ENCODE results near the gene IGFL3. TPM values are rescaled to one million over a fixed set of nuclear protein-coding genes. Genes with fewer than 3 reads are reported as not detected.

IGFL3 gene
- total RNA-seq, 1 donor from 2014 or later: 93.5 TPM

DNA sequence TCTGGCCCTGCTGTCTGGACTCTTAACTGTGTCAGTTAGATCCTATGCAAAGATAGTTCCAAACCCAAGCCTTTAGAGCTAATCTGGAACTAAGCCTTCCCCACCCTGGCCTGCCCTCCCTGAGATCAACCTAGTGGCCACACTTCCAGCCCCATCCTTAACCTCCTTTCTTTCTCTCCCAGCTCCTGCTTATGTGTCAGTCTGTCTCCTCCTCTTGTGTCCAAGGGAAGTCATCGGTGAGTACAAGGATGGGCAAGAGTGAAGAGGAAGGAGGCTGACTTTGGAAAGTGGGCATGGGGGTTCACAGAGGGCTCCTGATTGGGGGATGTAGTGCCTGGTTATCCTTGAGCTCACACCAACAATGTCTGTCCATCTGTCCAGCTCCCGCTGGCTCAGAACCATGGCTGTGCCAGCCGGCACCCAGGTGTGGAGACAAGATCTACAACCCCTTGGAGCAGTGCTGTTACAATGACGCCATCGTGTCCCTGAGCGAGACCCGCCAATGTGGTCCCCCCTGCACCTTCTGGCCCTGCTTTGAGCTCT, 35.8 kb upstream of the IGFL3 start:
- no peak overlapping the region for H3K9ac ChIP-seq (ENCODE audit: low read length)
- Mint-ChIP-seq H3K9me3 (ENCODE audit: unreplicated experiment) (peaks cover 27% of the 10 kb centered on the region), H3K27me3 (ENCODE audit: low read depth, unreplicated experiment) (peaks cover 12% of the 10 kb centered on the region), H3K36me3 (ENCODE audit: low read depth, unreplicated experiment) (peaks cover 24% of the 10 kb centered on the region), H3K4me1 (ENCODE audit: low read depth, unreplicated experiment) (peaks cover 11% of the 10 kb centered on the region), H3K4me3 (ENCODE audit: unreplicated experiment) (no peak overlapping the region), H3K27ac (ENCODE audit: unreplicated experiment) (no peak overlapping the region)
- H3K4me3 ChIP-seq (ENCODE audit: insufficient read depth, low read depth, low read length): no peak overlapping the region
- TF ChIP-seq, protein P1, sequence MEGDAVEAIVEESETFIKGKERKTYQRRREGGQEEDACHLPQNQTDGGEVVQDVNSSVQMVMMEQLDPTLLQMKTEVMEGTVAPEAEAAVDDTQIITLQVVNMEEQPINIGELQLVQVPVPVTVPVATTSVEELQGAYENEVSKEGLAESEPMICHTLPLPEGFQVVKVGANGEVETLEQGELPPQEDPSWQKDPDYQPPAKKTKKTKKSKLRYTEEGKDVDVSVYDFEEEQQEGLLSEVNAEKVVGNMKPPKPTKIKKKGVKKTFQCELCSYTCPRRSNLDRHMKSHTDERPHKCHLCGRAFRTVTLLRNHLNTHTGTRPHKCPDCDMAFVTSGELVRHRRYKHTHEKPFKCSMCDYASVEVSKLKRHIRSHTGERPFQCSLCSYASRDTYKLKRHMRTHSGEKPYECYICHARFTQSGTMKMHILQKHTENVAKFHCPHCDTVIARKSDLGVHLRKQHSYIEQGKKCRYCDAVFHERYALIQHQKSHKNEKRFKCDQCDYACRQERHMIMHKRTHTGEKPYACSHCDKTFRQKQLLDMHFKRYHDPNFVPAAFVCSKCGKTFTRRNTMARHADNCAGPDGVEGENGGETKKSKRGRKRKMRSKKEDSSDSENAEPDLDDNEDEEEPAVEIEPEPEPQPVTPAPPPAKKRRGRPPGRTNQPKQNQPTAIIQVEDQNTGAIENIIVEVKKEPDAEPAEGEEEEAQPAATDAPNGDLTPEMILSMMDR (IDR thresholded peaks at IDR 0.05; ENCODE audit: insufficient read depth, low read depth, low read length): no peak
- TF ChIP-seq EZH2 (IDR thresholded peaks at IDR 0.05; ENCODE audit: insufficient read depth, low read length): no peak
- H3K79me2 ChIP-seq (ENCODE audit: insufficient read depth, low read length): no peaks in the 10 kb centered on the region
- H3K9me3 ChIP-seq (ENCODE audit: insufficient read depth, low read depth, low read length): peaks cover 2% of the 10 kb centered on the region
- DNase-seq (ENCODE audit: low read depth) (no peak), FAIRE-seq (no peak)
- H3K4me2 ChIP-seq (ENCODE audit: low read length): no peak overlapping the region
- H3K36me3 ChIP-seq (ENCODE audit: insufficient read depth, low read length): no peaks in the 10 kb centered on the region
- no peaks in the 10 kb centered on the region for H4K20me1 ChIP-seq (ENCODE audit: insufficient read depth, low read length)
- no peaks in the 10 kb centered on the region for H3K4me1 ChIP-seq (ENCODE audit: insufficient read depth, low read length)
- H3K27ac ChIP-seq (ENCODE audit: low read depth, low read length): no peak overlapping the region
- H3K27me3 ChIP-seq (ENCODE audit: insufficient read depth, low read length): peaks cover 6% of the 10 kb centered on the region
- H2AFZ ChIP-seq (ENCODE audit: low read depth, low read length): no peak overlapping the region

DNA sequence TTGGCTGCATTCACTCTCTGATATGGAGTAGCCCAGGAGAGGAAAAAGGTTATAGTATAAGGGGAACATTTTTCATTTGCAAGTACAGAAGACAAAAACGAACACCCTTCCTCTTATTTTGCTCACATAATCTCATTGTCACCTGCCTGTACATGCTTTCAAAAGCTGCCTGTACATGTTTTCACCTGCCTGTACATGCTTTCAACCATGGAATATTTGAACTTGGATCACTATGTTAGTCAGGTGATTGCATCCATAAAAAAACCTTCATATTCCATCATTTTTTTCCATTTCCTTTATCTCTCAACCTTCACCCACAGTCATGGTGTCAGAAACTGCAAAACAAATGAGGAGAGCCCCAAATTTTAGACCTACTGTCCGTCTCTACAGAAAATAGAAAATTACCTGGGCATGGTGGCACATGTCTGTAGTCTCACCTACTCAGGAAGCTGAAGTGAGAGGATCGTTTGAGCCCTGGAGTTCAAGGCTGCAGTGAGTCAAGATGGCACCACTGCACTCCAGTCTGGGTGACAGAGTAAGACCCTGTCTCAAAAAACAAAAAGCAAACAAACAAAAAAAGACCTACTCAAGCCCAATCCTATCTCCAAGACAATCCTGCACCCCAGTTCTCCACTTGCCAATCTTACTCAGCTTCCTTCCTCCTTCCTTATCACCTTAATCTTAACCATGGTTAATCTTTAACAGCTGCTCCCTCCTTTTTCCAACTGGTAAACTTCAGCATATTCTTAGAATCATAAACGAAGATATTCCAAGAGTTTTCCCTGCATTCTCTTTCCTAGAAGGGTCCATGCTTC, 35.1 kb upstream of the IGFL3 start:
- peaks cover 23% of the 10 kb centered on the region for H3K36me3 Mint-ChIP-seq (ENCODE audit: low read depth, unreplicated experiment)
- no peaks in the 10 kb centered on the region for H3K36me3 ChIP-seq (ENCODE audit: insufficient read depth, low read length)
- no peak for TF ChIP-seq EZH2 (IDR thresholded peaks at IDR 0.05; ENCODE audit: insufficient read depth, low read length)
- TF ChIP-seq, protein P1 (IDR thresholded peaks at IDR 0.05; ENCODE audit: insufficient read depth, low read depth, low read length): no peak
- H3K27ac ChIP-seq (ENCODE audit: low read depth, low read length): no peak overlapping the region
- no peak overlapping the region for H3K9ac ChIP-seq (ENCODE audit: low read length)
- H3K4me3 Mint-ChIP-seq (ENCODE audit: unreplicated experiment): no peak overlapping the region
- H3K27ac Mint-ChIP-seq (ENCODE audit: unreplicated experiment): no peak overlapping the region
- FAIRE-seq (no peak), DNase-seq (ENCODE audit: low read depth) (no peak)
- H3K4me1 ChIP-seq (ENCODE audit: insufficient read depth, low read length): no peaks in the 10 kb centered on the region
- H3K79me2 ChIP-seq (ENCODE audit: insufficient read depth, low read length): no peaks in the 10 kb centered on the region
- no peak overlapping the region for H3K4me3 ChIP-seq (ENCODE audit: insufficient read depth, low read depth, low read length)
- H3K4me1 Mint-ChIP-seq (ENCODE audit: low read depth, unreplicated experiment): peaks cover 11% of the 10 kb centered on the region
- peaks cover 6% of the 10 kb centered on the region for H3K27me3 ChIP-seq (ENCODE audit: insufficient read depth, low read length)
- H3K9me3 ChIP-seq (ENCODE audit: insufficient read depth, low read depth, low read length): peaks cover 2% of the 10 kb centered on the region
- no peaks in the 10 kb centered on the region for H4K20me1 ChIP-seq (ENCODE audit: insufficient read depth, low read length)
- H3K9me3 Mint-ChIP-seq (ENCODE audit: unreplicated experiment): peaks cover 27% of the 10 kb centered on the region
- no peak overlapping the region for H2AFZ ChIP-seq (ENCODE audit: low read depth, low read length)
- no peak overlapping the region for H3K4me2 ChIP-seq (ENCODE audit: low read length)
- H3K27me3 Mint-ChIP-seq (ENCODE audit: low read depth, unreplicated experiment): peaks cover 10% of the 10 kb centered on the region

DNA sequence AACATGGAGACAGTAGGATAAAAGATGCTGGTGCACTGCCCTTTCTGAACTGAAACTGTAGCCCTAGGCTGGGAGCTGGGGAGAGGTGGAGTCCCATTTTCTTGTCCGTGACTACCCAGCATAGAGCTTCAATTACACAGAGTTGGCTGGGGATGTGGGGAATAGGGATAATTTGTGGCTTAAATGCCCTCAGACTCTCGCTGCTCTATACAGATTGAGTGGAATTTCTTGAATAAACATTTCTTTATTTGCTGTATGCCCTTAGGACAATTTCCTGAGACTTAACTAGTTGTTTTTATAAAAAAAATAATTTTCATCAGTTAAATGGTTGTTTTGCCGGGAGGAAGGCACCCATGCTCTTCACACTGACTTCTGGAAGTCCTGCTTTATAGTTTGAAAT, 30.7 kb upstream of the IGFL3 start:
- H3K27me3 Mint-ChIP-seq (ENCODE audit: low read depth, unreplicated experiment): peaks cover 6% of the 10 kb centered on the region
- FAIRE-seq: no peak
- Histone ChIP-seq H3K9me3 (ENCODE audit: insufficient read depth, low read depth, low read length) (no peaks in the 10 kb centered on the region), H2AFZ (ENCODE audit: low read depth, low read length) (no peak overlapping the region), H3K4me3 (ENCODE audit: insufficient read depth, low read depth, low read length) (no peak overlapping the region), H3K4me2 (ENCODE audit: low read length) (no peak overlapping the region), H3K79me2 (ENCODE audit: insufficient read depth, low read length) (no peaks in the 10 kb centered on the region), H4K20me1 (ENCODE audit: insufficient read depth, low read length) (no peaks in the 10 kb centered on the region), H3K27ac (ENCODE audit: low read depth, low read length) (no peak overlapping the region), H3K36me3 (ENCODE audit: insufficient read depth, low read length) (no peaks in the 10 kb centered on the region), H3K4me1 (ENCODE audit: insufficient read depth, low read length) (no peaks in the 10 kb centered on the region), H3K9ac (ENCODE audit: low read length) (no peak overlapping the region), H3K27me3 (ENCODE audit: insufficient read depth, low read length) (peaks cover 4% of the 10 kb centered on the region)
- H3K9me3 Mint-ChIP-seq (ENCODE audit: unreplicated experiment): peaks cover 10% of the 10 kb centered on the region
- no peak overlapping the region for H3K4me3 Mint-ChIP-seq (ENCODE audit: unreplicated experiment)
- DNase-seq (ENCODE audit: low read depth): no peak
- H3K4me1 Mint-ChIP-seq (ENCODE audit: low read depth, unreplicated experiment): peaks cover 2% of the 10 kb centered on the region
- peaks cover 6% of the 10 kb centered on the region for H3K36me3 Mint-ChIP-seq (ENCODE audit: low read depth, unreplicated experiment)
- TF ChIP-seq, protein P1 (IDR thresholded peaks at IDR 0.05; ENCODE audit: insufficient read depth, low read depth, low read length): no peak
- no peak for TF ChIP-seq EZH2 (IDR thresholded peaks at IDR 0.05; ENCODE audit: insufficient read depth, low read length)
- H3K27ac Mint-ChIP-seq (ENCODE audit: unreplicated experiment): no peak overlapping the region

Data from astrocyte (in vitro differentiated cells and primary cell).